ENCODE data around the gene TOMM40.

- no peak for TF ChIP-seq CTCF (IDR thresholded peaks at IDR 0.05 in 4 of 5, conservative IDR thresholded peaks at IDR 0.05 in 1 of 5)
- TF ChIP-seq POLR2A (IDR thresholded peaks at IDR 0.05): no peak
Measured at GRCh38 chr19:44848812-44849447, 42.1 kb upstream of the TOMM40 start.
